CD4-positive, alpha-beta memory T cell (primary cell): ENCODE results near the gene NUP50. TPM values are rescaled to one million over a fixed set of nuclear protein-coding genes. Genes with fewer than 3 reads are reported as not detected.

Experiments used
- CTCF ChIA-PET: fragments of 350-600 bp; sonication (Branson Sonifier 250); formaldehyde crosslinking; loops from one replicate; lab custom pipeline; 2021; ENCODE audit warnings: inconsistent platforms; ENCODE audit not compliant: partially characterized antibody; lab: Charles Lee
- POLR2A ChIA-PET: fragments of 350-600 bp; sonication (Branson Sonifier 250); formaldehyde crosslinking; loops from one replicate; lab custom pipeline; 2021; ENCODE audit not compliant: partially characterized antibody; lab: Charles Lee
- DNase-seq, 5 donors: peaks; one replicate each; pipeline versions ENCODE4 v3.0.0 to v3.0.0-alpha.2; 2020 to 2022; ENCODE audit warnings: mixed read lengths in 1 of 5
- H3K27ac ChIP-seq: one replicate; pipeline ENCODE4 v1.7.0; 2013; ENCODE audit warnings: low read depth, low read length
- H3K27me3 ChIP-seq: 2 replicates; pipeline ENCODE4 v1.7.0; 2013; ENCODE audit warnings: mild to moderate bottlenecking, low read length, moderate library complexity; ENCODE audit not compliant: insufficient read depth
- H3K36me3 ChIP-seq: 2 replicates; pipeline ENCODE4 v1.7.0; 2013; ENCODE audit warnings: mild to moderate bottlenecking, low read length, moderate library complexity; ENCODE audit not compliant: insufficient read depth
- H3K4me1 ChIP-seq: 2 replicates; pipeline ENCODE4 v1.7.0; 2013; ENCODE audit warnings: mild to moderate bottlenecking, low read length, moderate library complexity; ENCODE audit not compliant: insufficient read depth
- H3K4me3 ChIP-seq, 2 donors: one replicate each; pipeline ENCODE4 v1.7.0; 2013; ENCODE audit warnings: low read length in 2 of 2, mild to moderate bottlenecking in 1 of 2
- H3K9me3 ChIP-seq, 2 donors: one replicate each; pipeline ENCODE4 v1.7.0; 2013; ENCODE audit warnings: low read length in 2 of 2, control low read depth in 1 of 2; ENCODE audit not compliant: control insufficient read depth in 1 of 2
- H3K27ac Mint-ChIP-seq, 7 donors: one replicate each; pipeline ENCODE4 v1.8.0; 2020 to 2021; ENCODE audit warnings: mixed read lengths in 7 of 7, mild to moderate bottlenecking in 6 of 7, inconsistent platforms in 3 of 7, moderate library complexity in 3 of 7
- H3K27me3 Mint-ChIP-seq, 2 donors: one replicate each; pipeline ENCODE4 v1.8.0; 2020 to 2021; ENCODE audit warnings: mixed read lengths in 2 of 2
- H3K36me3 Mint-ChIP-seq, 2 donors: one replicate each; pipeline ENCODE4 v1.8.0; 2020 to 2021; ENCODE audit warnings: mixed read lengths in 2 of 2, inconsistent platforms in 1 of 2, mild to moderate bottlenecking in 1 of 2
- H3K4me1 Mint-ChIP-seq, 4 donors: one replicate each; pipeline ENCODE4 v1.8.0; 2020 to 2021; ENCODE audit warnings: mixed read lengths in 4 of 4, mild to moderate bottlenecking in 1 of 4
- H3K4me3 Mint-ChIP-seq, 8 donors: one replicate each; pipeline ENCODE4 v1.8.0; 2020 to 2021; ENCODE audit warnings: mixed read lengths in 8 of 8, mild to moderate bottlenecking in 7 of 8, moderate library complexity in 6 of 8, inconsistent platforms in 3 of 8
- H3K9me3 Mint-ChIP-seq, 8 donors: one replicate each; pipeline ENCODE4 v1.8.0; 2020 to 2021; ENCODE audit warnings: mixed read lengths in 8 of 8, mild to moderate bottlenecking in 5 of 8, inconsistent platforms in 3 of 8, moderate library complexity in 1 of 8
- intact Hi-C: fragments of 100-400 bp; cut with micrococcal nuclease; formaldehyde crosslinking; loops from one replicate; pipeline ENCODE4 v1.15.1; 2023
- polyA plus RNA-seq, 2 donors: library from polyadenylated mRNA; unstranded; fragments of 300-500 nt; fragmentation: Illumina TruSeq; gene quantifications; one replicate each; pipeline ENCODE4 v1.2.3, GENCODE V29; 2021
- total RNA-seq, 2 experiments: library from RNA; stranded (reverse); gene quantifications; one replicate each; pipeline ENCODE4 v1.2.3, GENCODE V29; 2021

The NUP50 gene
- total and polyA plus RNA-seq, 4 experiments from 2014 or later, result 40.1 to 158 (median 103) TPM

DNA sequence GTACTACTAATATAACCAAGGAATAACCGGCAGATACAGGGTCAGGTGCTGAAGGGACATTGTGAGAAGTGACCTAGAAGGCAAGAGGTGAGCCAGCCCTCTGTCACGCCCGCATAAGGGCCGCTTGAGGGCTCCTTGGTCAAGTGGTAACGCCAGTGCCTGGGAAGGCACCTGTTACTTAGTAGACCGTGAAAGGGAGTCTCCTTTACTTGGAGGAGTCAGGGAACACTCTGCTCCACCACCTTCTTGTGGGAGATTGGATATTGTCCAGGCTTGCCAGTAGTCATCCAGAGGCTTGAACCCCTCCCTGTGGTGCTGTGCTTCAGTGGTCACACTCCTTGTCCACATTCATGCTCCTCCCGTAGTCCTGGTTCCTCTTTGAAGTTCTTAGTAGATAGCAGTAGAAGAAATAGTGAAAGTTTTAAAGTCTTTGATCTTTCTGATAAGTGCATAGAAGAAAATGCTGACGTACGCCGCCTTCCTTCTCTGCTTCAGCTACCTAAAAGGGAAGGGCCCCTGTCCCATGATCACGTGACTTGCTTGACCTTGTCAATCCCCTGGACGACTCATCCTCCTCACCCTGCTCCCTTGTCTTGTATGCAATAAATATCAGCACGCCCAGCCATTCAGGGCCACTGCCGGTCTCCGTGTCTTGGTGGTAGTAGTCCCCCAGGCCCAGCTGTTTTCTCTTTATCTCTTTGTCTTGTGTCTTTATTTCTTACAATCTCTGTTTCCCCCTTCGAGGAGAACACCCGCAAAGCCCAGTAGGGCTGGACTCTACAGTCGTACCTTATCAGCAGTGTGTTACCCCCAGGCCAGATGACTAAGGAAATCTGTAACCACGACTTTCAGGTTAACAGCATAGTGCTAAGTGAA is 6.1 kb downstream of the NUP50 start:
- H3K27me3 ChIP-seq, result no peaks in the 10 kb centered on the region
- peak overlapping the region in 1 of 2 donors; percentile 14 for H3K4me3 ChIP-seq

DNA sequence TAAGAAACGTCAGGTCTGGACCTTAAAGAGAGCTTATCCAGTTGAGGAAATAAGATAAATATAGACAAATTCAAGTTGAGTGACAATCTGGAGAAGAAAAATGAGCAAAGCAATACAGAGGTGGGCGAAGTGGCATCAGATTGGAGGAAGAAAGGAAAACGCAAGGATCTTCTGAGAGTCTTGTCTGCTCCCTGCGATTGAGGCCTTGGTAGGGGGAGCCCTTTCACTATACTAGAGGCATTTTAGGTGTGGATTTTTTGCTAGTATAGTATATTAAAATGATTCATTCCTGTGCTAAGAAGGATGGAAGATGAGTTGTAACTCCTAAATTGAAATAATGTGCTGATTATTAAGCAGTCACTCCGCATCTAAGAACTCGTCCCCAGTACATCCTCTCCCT is 8.1 kb downstream of the NUP50 start:
- peaks cover 69 to 89% (median 79%) of the 10 kb centered on the region in 4 donors for H3K4me1 Mint-ChIP-seq
- peaks cover 44% of the 10 kb centered on the region for H3K36me3 ChIP-seq
- H3K4me3 ChIP-seq, result peak overlapping the region in 1 of 2 donors; percentile 3
- H3K4me3 Mint-ChIP-seq, result peak overlapping the region in 6 of 8 donors; percentile 17 to 68 (median 49)
- peak overlapping the region; percentile 52 for H3K27ac ChIP-seq
- ChIA-PET CTCF (interaction anchor here (1.7 kb wide), 1 partner anchor 8 kb away, joined by 13 read pairs; the partner anchor contains the start of gene NUP50), POLR2A (interaction anchor here (1.9 to 4.8 kb wide), 2 partner anchors 8 to 10 kb away, joined by 7 to 71 read pairs; partner anchors contain the start of gene NUP50)
- no peaks in the 10 kb centered on the region for H3K27me3 Mint-ChIP-seq
- no peak for DNase-seq
- H3K36me3 Mint-ChIP-seq, result peaks cover 61 to 76% of the 10 kb centered on the region in 2 donors
- peak overlapping the region; percentile 15 to 99 (median 91) for H3K27ac Mint-ChIP-seq
- H3K9me3 ChIP-seq, result no peaks in the 10 kb centered on the region
- intact Hi-C loops, result no loop called here
- no peaks in the 10 kb centered on the region for H3K27me3 ChIP-seq
- H3K4me1 ChIP-seq, result peaks cover 93% of the 10 kb centered on the region
- H3K9me3 Mint-ChIP-seq, result no peaks in the 10 kb centered on the region

More for the DNA sequence above, 6.1 kb downstream of the NUP50 start:
- Histone ChIP-seq H3K27ac (peak overlapping the region; percentile 46), H3K9me3 (no peaks in the 10 kb centered on the region), H3K36me3 (peaks cover 33% of the 10 kb centered on the region), H3K4me1 (peaks cover 93% of the 10 kb centered on the region)
- CTCF ChIA-PET, result no interaction called here
- Mint-ChIP-seq H3K9me3 (no peaks in the 10 kb centered on the region), H3K27ac (peak overlapping the region; percentile 80 to 98 (median 95)), H3K4me1 (peaks cover 66 to 92% (median 77%) of the 10 kb centered on the region in 4 donors), H3K36me3 (peaks cover 49 to 71% of the 10 kb centered on the region in 2 donors), H3K27me3 (no peaks in the 10 kb centered on the region), H3K4me3 (peak overlapping the region; percentile 64 to 90 (median 78))
- intact Hi-C loops, result loop anchor here (10.0 kb wide), 1 partner anchor 245 kb away; the partner anchor contains the start of genes RIBC2 and SMC1B
- peak in 3 of 5 donors; percentile 29 to 54 (median 51) for DNase-seq
- POLR2A ChIA-PET, result no interaction called here

DNA sequence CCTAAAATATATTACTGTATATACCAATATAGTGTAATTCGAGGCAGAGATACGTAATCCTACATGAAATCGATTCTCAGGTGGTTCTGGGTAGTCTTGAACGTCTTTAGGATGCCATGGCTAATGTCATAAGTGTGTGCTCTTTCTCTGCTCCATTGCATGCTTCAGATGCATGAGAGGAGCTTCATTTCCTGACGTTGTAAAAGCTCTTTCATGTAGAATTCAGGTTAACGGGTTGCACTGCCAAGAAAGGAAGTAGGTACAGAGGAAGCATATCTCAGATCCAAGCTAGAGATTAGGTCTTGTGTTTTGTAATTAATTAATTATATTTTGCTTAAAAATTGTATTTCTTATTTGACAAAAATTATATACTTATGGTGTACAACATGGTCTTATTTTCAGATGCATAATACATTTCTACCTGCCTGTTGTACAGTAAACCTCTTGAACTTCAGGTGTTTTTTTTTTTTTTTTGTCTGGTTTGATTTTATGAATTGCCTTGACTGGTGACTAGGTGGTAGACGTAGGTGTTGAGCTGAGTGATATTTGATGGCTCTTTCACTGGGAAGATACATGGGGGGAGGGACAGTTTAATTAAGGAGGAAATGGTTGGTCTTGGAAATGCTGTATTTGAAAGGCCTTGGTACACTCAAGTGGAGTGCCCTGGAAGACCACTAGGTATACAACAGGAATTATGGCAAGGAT is 9.3 kb downstream of the NUP50 start:
- H3K4me1 Mint-ChIP-seq, result peaks cover 68 to 89% (median 80%) of the 10 kb centered on the region in 4 donors
- no peaks in the 10 kb centered on the region for H3K27me3 ChIP-seq
- H3K4me3 ChIP-seq, result peak overlapping the region in 1 of 2 donors; percentile 43
- peak overlapping the region; percentile 52 for H3K27ac ChIP-seq
- ChIA-PET CTCF (interaction anchor here (1.2 to 1.7 kb wide), 2 partner anchors 8 to 9 kb away, joined by 4 to 13 read pairs; partner anchors contain the start of gene NUP50), POLR2A (interaction anchor here (0.6 to 4.8 kb wide), 7 partner anchors 8 to 145 kb away, joined by 3 to 71 read pairs (median 4); partner anchors contain the start of gene NUP50)
- intact Hi-C loops, result loop anchor here (1.0 kb wide), 2 partner anchors 10 to 36 kb away; partner anchors contain the start of gene NUP50
- H3K27ac Mint-ChIP-seq, result peak overlapping the region; percentile 80 to 99 (median 94)
- no peaks in the 10 kb centered on the region for H3K9me3 ChIP-seq
- no peaks in the 10 kb centered on the region for H3K9me3 Mint-ChIP-seq
- H3K36me3 ChIP-seq, result peaks cover 52% of the 10 kb centered on the region
- no peaks in the 10 kb centered on the region for H3K27me3 Mint-ChIP-seq
- H3K4me3 Mint-ChIP-seq, result peak overlapping the region; percentile 68 to 85 (median 78)
- peaks cover 67 to 82% of the 10 kb centered on the region in 2 donors for H3K36me3 Mint-ChIP-seq
- peak; percentile 71 to 81 (median 74) for DNase-seq
- peaks cover 90% of the 10 kb centered on the region for H3K4me1 ChIP-seq

DNA sequence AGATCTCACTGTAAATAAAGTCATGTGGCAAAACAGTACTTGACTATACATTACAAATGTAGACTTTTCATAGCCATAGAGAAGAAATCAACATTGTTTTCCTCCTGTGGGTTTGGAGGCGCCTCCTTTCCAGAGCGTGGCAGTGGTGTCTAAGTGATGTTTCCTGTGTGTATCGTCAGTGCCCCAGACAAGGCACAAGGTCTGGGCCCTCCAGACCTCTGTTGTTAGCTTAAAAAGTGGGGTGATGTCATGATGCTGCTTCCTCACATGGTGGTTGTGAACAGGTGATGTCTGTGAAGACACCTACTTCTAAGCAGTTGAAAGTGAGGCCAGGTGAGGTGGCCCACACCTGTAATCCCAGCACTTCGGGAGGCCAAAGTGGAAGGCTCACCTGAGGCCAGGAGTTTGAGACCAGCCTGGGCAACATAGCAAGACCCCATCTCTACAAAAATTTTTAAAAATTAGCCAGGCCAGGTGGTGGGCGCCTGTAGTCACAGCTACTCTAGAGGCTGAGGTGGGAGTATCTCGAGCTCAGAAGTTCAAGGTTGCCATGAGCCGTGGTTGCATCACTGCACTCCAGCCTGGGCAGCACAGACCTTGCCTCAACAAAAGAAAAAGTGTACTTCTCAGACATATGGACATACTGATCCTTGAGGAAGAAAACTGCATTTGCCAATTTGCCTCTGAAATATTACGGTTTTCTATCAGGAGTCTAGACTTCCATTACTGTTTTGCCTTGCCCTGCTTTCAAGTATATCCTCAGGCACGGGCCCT is 15.7 kb downstream of the NUP50 start:
- Mint-ChIP-seq H3K27ac (peak overlapping the region; percentile 48 to 94 (median 92)), H3K4me1 (peaks cover 32 to 72% (median 52%) of the 10 kb centered on the region in 4 donors), H3K27me3 (no peaks in the 10 kb centered on the region), H3K36me3 (peaks cover 64 to 93% of the 10 kb centered on the region in 2 donors), H3K9me3 (no peaks in the 10 kb centered on the region), H3K4me3 (peak overlapping the region in 6 of 8 donors; percentile 24 to 58 (median 45))
- POLR2A ChIA-PET, result interaction anchor here (1.9 kb wide), 1 partner anchor 16 kb away, joined by 8 read pairs; the partner anchor contains the start of gene NUP50
- H3K4me3 ChIP-seq, result no peak overlapping the region
- DNase-seq, result peak; percentile 40 to 82 (median 56)
- no peaks in the 10 kb centered on the region for H3K27me3 ChIP-seq
- CTCF ChIA-PET, result interaction anchor here (1.2 kb wide), 1 partner anchor 14 kb away, joined by 3 read pairs; no protein-coding TSS in a partner anchor
- H3K27ac ChIP-seq, result peak overlapping the region; percentile 34
- peaks cover 56% of the 10 kb centered on the region for H3K36me3 ChIP-seq
- intact Hi-C loops, result no loop called here
- H3K9me3 ChIP-seq, result no peaks in the 10 kb centered on the region
- peaks cover 62% of the 10 kb centered on the region for H3K4me1 ChIP-seq

DNA sequence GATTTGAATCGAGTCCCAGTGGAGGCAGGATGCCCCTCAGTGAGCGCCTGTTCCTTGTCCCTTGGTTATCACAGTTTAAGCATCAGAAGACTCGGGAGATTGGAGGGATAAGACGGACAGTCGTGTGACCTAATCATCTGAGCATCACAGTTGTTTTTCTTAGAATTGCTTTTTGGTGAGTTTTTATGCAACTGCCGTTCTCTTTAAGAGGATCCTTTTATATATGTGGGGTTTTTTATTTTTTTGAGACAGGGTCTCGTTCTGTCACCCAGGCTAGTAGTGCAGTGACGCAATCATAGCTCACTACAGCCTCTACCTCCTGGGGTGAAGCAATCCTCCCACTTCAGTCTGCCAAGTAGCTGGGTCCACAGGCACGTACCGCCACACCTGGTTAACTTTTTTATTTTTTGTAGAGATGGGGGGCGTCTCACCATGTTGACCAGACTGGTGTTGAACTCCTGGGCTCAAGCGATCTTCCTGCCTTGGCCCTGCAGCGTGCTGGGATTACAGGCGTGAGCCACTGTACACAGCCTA is 16.5 kb downstream of the NUP50 start:
- peak overlapping the region in 2 of 8 donors; percentile 2 to 10 for H3K4me3 Mint-ChIP-seq

DNA sequence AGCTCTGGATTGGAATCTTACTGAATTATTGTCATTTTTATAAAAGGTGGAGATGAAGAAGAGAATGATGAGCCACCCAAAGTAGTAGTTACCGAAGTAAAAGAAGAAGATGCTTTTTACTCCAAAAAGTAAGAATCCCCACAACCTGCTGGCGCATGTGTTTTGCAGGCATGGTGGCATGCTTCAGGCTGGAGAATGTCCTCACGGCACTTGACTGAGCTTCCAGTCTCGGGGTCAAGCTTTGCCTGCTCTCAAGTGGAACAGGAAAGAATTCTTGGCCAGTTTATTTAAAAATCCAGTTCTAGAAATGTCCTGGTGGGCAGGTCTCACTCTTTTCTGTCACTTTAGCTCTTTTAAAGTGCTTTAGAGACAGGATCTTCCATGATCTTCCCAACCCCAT is 17.5 kb downstream of the NUP50 start:
- no peak overlapping the region for H3K4me3 Mint-ChIP-seq
- DNase-seq, result no peak
- no peaks in the 10 kb centered on the region for H3K27me3 Mint-ChIP-seq
- H3K27ac ChIP-seq, result no peak overlapping the region
- no peak overlapping the region for H3K4me3 ChIP-seq
- H3K27me3 ChIP-seq, result no peaks in the 10 kb centered on the region
- peaks cover 68 to 94% of the 10 kb centered on the region in 2 donors for H3K36me3 Mint-ChIP-seq
- H3K4me1 Mint-ChIP-seq, result peaks cover 23 to 60% (median 41%) of the 10 kb centered on the region in 4 donors
- no peaks in the 10 kb centered on the region for H3K9me3 ChIP-seq
- ChIA-PET CTCF (interaction anchor here (1.5 kb wide), 1 partner anchor 27 kb away, joined by 3 read pairs; no protein-coding TSS in a partner anchor), POLR2A (interaction anchor here (1.7 kb wide), 1 partner anchor 9 kb away, joined by 7 read pairs; no protein-coding TSS in a partner anchor)
- intact Hi-C loops, result no loop called here
- H3K36me3 ChIP-seq, result peaks cover 63% of the 10 kb centered on the region
- peak overlapping the region in 6 of 7 donors; percentile 36 to 90 (median 76) for H3K27ac Mint-ChIP-seq
- H3K9me3 Mint-ChIP-seq, result no peaks in the 10 kb centered on the region
- H3K4me1 ChIP-seq, result peaks cover 44% of the 10 kb centered on the region

More for the DNA sequence above, 16.5 kb downstream of the NUP50 start:
- H3K36me3 Mint-ChIP-seq, result peaks cover 66 to 93% of the 10 kb centered on the region in 2 donors
- Histone ChIP-seq H3K4me3 (no peak overlapping the region), H3K4me1 (peaks cover 55% of the 10 kb centered on the region), H3K9me3 (no peaks in the 10 kb centered on the region), H3K36me3 (peaks cover 60% of the 10 kb centered on the region), H3K27me3 (no peaks in the 10 kb centered on the region), H3K27ac (peak overlapping the region; percentile 34)
- CTCF ChIA-PET, result interaction anchor here (1.5 kb wide), 1 partner anchor 28 kb away, joined by 3 read pairs; no protein-coding TSS in a partner anchor
- H3K9me3 Mint-ChIP-seq, result no peaks in the 10 kb centered on the region
- intact Hi-C loops, result no loop called here
- H3K4me1 Mint-ChIP-seq, result peaks cover 27 to 64% (median 45%) of the 10 kb centered on the region in 4 donors
- POLR2A ChIA-PET, result interaction anchor here (1.9 kb wide), 1 partner anchor 17 kb away, joined by 8 read pairs; the partner anchor contains the start of gene NUP50
- H3K27me3 Mint-ChIP-seq, result no peaks in the 10 kb centered on the region
- no peak for DNase-seq
- peak overlapping the region; percentile 48 to 93 (median 90) for H3K27ac Mint-ChIP-seq
